Measurements from ENCODE around the gene SIX2.

- TF ChIP-seq, protein P1, sequence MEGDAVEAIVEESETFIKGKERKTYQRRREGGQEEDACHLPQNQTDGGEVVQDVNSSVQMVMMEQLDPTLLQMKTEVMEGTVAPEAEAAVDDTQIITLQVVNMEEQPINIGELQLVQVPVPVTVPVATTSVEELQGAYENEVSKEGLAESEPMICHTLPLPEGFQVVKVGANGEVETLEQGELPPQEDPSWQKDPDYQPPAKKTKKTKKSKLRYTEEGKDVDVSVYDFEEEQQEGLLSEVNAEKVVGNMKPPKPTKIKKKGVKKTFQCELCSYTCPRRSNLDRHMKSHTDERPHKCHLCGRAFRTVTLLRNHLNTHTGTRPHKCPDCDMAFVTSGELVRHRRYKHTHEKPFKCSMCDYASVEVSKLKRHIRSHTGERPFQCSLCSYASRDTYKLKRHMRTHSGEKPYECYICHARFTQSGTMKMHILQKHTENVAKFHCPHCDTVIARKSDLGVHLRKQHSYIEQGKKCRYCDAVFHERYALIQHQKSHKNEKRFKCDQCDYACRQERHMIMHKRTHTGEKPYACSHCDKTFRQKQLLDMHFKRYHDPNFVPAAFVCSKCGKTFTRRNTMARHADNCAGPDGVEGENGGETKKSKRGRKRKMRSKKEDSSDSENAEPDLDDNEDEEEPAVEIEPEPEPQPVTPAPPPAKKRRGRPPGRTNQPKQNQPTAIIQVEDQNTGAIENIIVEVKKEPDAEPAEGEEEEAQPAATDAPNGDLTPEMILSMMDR (conservative IDR thresholded peaks at IDR 0.05 in 1 of 2, IDR thresholded peaks at IDR 0.05 in 1 of 2; ENCODE audit: low read depth in 1 of 2, low read length in 2 of 2), result no peak
- no peak for TF ChIP-seq EZH2 (IDR thresholded peaks at IDR 0.05; ENCODE audit: low read length, missing control alignments)
Observed at GRCh38 chr2:45029215-45029614, 20.0 kb upstream of the SIX2 start.
